NCI-H82 (cell line): Measurements from ENCODE around the gene ARHGAP45.

Experiments used
- DNase-seq: peaks from one replicate; lab custom pipeline; 2025; lab: John Stamatoyannopoulos, UW

Gene ARHGAP45

GRCh38 chr19:1038978-1039645, 27.9 kb upstream of the ARHGAP45 start:
- DNase-seq = no peak

- DNase-seq = peak; percentile 97
These were observed 27.1 kb upstream of the ARHGAP45 start, which contains the start of gene ABCA7 for GRCh38 chr19:1039646-1040475. ABCA7 (plus strand) TSS chr19:1040107; CDS start chr19:1041362, 1,255 bp downstream.

- peak; percentile 98 for DNase-seq
These were observed 26.3 kb upstream of the ARHGAP45 start for GRCh38 chr19:1040476-1041271.

- DNase-seq = no peak
These were observed 25.6 kb upstream of the ARHGAP45 start for GRCh38 chr19:1041272-1041834.

- DNase-seq = peak; percentile 38
These were observed 24.9 kb upstream of the ARHGAP45 start for GRCh38 chr19:1041835-1042685.

- peak; percentile 63 for DNase-seq
These were observed 24.1 kb upstream of the ARHGAP45 start for GRCh38 chr19:1042689-1043511.

GRCh38 chr19:1045247-1045603, 21.7 kb upstream of the ARHGAP45 start:
- DNase-seq = peak; percentile 70

- DNase-seq = no peak
These were observed 20.8 kb upstream of the ARHGAP45 start for GRCh38 chr19:1046117-1046626.

- no peak for DNase-seq
These were observed 19.9 kb upstream of the ARHGAP45 start for GRCh38 chr19:1046836-1047695.

- no peak for DNase-seq
These were observed 19.2 kb upstream of the ARHGAP45 start for GRCh38 chr19:1047696-1048147.

- no peak for DNase-seq
These were observed 17.9 kb upstream of the ARHGAP45 start for GRCh38 chr19:1049106-1049505.

- no peak for DNase-seq
These were observed 17.2 kb upstream of the ARHGAP45 start for GRCh38 chr19:1049800-1050199.

GRCh38 chr19:1050989-1051788, 15.8 kb upstream of the ARHGAP45 start:
- no peak for DNase-seq

GRCh38 chr19:1051791-1052190, 15.2 kb upstream of the ARHGAP45 start:
- no peak for DNase-seq

- no peak for DNase-seq
These were observed 14.5 kb upstream of the ARHGAP45 start for GRCh38 chr19:1052349-1052975.

- no peak for DNase-seq
These were observed 13.5 kb upstream of the ARHGAP45 start for GRCh38 chr19:1053176-1054101.
